GM21737 (cell line): Measurements from ENCODE around the gene CCDC187.

ENCODE experiments used
- ATAC-seq: cut with Tn5 transposase; IDR thresholded peaks from one replicate; pipeline ENCODE4 v1.9.1; 2021; ENCODE audit warnings: mild to moderate bottlenecking, moderate library complexity; ENCODE audit not compliant: unreplicated experiment

Gene CCDC187

DNA sequence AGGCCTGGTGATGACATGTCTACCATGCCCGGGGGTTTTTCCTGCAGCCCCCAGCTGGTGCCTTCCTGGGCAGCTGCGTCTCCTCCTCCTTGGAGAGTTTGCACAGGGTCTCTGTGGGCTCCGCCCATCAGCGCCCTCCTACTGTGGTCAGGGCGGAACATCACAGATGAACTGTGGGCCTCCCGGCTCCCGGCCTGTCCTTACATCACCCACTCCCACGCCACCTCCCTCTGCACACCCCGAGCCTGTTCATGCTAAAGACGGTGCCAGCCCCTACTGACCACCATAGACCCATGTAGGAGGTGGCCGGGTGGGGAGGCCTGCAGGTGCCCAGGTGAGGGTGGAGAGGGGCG, 36.0 kb upstream of the CCDC187 start:
- ATAC-seq, result no peak

DNA sequence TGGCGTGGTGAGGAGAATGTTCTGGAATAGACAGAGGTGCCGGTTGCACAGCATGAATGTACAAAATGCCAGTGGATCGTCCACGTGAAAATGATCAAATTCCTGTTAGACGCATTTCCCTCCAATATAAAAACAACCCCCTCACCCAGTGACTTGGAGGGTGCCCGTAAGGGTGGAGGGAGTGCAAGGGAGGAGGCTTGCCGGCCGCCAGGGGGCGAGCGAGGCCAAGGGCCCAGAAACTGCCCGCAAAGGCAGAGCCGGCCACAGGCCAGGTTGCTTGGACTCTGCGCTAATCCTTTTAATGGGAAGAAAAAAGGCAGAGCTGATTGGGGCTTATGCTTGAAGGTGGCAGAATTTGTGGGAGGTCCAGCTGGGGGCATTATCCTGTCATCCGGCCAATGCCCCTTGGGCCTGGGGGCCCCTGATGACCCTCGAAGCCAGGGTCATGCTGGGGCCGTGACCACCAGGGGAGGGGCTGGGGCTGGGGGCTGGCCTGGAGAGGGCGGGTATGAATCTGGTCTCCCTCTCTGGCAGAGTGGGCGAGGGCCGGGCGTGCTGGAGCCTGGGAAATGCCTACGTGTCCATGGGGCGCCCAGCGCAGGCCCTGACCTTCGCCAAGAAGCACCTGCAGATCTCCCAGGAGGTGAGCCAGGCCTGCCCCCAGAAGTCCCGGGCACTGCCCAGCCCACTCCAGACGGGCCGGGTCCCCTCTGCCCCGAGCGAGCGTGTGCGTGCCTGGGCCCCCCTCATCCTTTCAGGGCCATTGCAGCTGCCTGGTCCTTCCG, 35.5 kb upstream of the CCDC187 start:
- ATAC-seq, result no peak

DNA sequence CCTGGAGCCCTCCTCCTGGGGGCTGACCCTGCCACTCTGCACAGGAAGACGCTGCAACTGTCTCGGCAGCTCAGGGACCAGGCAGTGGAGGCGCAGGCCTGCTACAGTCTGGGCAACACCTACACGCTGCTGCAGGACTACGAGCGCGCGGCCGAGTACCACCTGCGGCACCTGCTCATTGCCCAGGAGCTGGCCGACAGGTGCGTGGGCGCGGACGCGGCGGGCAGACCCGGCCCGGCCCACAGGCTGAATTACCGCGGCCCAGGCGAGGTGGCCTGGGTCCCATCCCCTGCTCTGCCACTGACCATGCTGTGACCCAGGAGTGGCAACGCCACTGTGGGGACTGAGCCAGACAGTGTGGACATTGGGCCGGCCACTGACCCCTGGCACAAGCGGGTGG, 34.6 kb upstream of the CCDC187 start:
- ATAC-seq, result no peak

DNA sequence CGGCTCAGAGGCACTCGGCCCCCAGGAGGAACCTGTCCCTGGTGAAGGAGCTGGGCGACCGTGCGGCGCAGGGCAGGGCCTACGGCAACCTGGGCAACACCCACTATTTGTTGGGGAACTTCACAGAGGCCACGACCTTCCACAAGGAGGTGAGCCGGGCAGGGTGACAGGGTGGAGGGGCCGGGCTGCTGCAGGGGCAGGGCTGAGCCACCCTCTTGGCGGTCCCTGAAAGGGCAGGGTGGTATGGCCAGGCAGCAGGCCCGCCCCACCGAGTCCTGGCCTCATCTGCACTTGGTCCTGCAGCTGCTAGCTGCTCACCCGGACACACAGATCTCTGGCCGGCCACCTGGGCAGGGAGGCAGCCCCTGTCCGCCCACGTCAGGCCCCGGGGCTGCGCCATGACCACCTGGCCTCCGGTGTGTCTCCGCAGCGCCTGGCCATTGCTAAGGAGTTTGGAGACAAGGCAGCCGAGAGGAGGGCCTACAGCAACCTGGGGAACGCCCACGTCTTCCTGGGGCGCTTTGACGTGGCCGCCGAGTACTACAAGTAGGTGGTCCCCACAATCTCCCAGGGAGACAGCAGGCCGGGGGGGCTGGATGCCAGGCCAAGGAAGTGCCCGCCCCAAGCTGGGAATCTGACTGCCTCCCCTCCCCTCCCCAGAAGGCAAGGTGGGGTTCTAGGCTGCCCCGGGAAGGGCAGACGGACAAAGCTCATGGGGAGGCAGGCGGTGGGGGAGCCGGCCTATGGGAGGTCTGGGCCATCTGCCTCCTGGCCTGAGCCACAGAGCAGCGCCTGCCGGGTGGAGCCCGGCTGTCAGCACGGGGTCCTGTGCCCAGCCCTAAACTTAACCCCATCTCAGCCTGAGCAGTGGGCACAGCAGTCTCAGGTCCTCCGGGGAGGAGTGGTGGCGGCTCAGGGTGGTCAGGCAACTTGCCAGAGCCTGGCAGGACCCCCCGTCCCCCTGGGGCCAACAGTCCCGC, 33.8 kb upstream of the CCDC187 start:
- no peak for ATAC-seq

DNA sequence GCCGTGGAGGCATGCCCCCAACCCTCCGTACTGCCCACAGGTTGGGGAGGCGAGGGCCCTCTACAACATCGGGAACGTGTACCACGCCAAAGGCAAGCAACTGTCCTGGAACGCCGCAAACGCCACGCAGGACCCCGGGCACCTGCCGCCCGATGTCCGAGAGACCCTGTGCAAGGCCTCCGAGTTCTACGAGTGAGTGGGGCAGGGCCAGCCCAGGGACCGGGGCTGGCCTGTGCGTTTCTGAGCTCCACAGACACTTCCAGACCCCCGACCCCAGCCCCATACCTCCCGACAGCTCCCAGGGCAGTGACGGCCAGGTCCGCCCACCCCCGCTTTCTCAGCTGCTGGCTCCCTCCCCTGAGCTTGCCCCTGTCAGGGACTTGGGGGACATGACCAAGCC, 33.0 kb upstream of the CCDC187 start:
- no peak for ATAC-seq

DNA sequence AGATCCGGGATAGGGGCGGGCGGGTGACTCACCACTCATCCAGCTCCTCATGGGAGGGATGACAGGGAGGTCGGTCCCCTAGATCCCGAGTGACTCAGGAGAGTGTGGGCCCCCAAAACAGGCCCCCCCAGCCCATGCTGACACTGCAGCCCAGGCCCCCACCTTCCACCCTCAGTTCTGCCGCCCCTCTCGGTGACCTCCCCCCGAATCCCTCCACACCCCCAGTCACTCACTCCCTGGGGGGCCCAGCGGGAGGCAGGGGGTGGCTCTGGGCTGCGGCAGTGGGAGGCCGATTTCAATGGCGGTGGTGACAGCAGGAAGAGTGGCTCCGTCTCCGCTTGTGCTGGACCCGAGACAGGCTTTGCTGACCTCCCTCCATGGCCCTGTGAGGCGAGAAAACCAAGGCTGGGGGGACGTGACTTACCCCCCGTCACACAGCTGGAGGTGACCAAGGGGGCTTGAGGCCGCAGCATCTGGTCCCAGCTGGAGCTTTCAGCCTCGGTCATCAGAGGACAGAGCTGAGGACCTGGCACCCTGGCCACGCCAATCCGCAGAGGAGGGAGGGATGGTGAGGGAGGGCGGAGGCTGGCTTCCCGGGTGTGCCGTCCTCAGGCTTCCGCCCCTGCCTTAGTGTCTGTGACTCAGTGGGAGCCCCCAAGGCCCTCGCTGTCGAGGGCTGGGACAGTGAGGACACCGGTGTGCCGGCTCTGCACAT, 32.4 kb upstream of the CCDC187 start:
- no peak for ATAC-seq

DNA sequence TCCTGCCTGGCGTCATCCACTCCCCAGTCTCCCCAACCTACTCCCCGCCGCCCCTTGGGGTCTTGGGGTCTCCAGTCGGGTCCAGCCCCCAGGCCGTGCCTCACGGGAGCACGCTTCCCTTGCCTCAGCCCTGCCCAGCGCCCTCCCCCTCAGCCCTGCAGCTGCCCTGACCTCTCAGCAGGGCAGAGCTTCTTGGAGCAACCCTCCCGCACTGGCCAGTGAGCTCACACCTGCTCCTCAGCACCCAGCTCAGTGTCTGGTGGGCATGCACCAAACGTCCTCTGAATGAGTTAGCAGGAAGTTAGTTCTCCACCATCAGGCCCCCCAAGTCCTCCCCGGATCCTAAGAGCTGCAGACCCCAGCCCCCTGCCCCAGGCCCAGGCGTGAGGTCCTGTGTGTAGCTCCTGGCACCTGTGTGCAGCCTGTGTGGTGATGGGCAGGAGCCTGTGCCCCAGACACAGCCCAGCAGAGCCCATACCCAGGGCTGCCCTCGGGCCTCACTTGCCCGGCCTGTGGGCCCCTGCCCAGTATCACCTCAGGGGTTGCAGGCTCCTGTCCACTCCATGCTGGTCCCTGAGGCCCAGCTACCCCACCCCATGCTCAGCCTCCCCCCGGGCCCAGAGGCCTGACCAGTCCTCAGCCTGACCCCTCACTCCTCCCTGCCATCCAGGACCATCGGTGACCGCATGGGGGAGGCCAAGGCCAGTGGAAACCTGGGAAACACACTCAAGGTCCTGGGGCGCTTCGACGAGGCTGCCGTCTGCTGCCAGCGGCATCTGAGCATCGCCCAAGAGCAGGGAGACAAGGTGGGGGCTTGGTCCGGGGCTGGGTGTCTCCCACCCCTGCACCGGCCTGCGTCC, 31.6 kb upstream of the CCDC187 start:
- ATAC-seq, result no peak

DNA sequence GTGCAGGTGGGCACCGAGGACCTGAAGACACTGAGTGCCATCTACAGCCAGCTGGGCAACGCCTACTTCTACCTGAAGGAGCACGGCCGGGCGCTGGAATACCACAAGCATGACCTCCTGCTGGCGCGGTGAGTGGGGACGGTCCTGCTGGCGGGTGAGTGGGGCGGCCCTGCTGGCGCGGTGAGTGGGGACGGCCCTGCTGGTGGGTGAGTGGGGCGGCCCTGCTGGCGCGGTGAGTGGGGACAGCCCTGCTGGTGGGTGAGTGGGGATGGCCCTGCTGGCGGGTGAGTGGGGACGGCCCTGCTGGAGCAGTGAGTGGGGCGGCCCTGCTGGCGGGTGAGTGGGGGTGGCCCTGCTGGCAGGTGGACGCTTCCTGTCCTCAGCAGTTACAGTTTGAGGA, 30.6 kb upstream of the CCDC187 start:
- no peak for ATAC-seq

DNA sequence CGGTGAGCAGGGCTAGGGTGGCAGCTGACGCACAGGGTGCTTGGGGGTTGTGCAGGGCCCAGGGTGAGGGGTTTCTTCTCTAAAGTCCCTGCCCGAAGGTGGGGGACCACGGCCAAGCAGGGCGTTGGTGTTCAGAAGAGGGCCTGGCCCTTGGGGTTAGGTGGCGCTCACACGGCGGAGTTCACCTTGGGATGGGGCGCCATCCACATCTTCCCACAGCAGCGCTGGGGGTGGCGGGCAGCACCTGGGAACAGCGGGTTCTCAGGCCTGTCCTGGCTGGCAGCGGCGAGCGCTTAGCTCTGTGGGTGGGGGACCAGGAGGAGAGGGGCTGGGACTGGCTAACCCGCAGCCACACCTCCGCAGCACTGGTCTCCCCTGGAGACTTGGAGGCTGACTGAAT, 29.6 kb upstream of the CCDC187 start:
- ATAC-seq, result no peak

DNA sequence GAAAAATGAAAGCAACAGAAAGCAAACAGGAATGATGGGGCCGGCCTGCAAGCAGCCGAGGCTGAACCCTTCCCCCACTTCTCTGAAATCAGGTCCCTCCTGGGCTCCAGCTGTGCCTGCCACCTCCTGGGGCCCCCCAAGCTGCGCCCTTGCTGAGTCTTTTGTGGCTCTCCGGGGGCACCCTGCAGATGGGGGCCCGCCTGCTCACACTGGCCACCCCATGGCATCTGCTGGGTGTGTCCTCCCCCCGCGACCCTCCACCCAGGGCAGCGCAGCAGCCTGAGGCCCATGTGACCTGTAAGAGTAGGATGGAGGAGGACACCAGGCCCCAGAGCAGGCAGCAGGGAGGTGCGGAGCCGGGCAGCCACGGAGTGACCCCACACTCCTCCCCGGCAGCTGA, 29.2 kb upstream of the CCDC187 start:
- ATAC-seq, result no peak

DNA sequence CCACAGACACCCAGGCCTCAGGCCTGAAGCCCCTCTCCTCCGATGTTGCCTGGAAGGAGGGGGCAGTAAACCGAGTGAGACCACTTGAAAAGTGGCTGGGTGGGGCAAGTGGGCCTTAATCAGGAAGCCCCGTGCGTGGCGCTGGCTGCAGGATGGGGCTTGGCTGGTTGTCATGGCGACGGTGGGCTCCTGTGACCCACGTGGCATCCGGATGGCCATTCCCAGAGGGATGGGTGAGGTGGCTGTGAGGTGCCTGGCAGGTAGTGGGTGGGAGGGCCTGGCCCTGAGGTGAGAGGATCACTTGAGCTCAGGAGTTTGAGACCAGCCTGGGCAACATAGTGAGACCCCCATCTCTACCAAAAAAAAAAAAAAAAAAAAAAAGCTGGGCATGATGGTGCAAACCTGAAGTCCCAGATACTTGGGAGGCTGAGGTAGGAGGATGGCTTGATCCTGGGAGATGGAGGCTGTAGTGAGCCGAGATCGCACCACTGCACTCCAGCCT, 28.6 kb upstream of the CCDC187 start:
- no peak for ATAC-seq

DNA sequence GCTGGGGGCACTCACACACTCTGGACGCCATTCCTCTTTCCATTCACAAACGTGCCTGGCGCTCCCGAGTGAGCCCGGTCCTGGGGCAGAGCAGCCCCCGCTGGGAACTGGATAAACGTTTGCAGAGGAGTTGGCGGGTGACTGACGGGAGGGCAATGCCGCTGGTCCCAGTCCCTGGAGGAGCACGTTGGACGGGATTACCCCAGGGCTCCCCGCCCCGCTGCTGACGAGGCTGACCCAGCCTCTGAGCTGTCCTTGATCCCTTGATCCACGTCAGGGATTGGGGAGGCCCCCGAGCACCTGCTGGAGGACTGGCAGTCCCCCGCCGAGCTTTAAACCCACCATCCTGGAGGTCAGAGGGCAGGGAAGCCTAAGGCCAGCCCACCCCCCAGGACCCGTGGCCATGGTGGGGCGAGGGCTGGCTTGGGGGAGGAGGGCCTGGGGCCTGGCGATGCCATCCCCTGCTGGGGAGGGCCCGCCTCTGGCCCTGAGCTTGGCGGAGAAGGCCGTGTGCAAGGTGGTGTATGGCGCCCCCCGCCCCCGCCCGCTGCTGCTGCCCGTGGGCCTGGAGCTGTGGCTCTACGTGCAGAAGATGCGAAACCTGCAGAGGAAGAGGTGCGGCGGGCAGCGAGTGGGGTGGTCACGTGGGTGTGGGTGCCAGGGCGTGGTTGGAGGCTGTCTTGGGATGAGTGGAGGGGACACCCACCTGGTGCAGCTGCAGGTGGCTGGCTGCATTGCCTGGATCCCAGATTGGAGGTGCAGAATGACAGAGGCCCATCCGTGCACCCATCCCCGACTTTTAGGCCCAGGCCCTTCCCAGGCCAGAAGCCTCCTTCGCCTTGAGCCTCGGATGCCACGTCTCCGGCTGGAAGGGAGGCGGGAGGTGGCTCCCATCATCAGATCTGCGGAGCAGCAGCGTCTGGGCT, 27.9 kb upstream of the CCDC187 start:
- ATAC-seq, result no peak

DNA sequence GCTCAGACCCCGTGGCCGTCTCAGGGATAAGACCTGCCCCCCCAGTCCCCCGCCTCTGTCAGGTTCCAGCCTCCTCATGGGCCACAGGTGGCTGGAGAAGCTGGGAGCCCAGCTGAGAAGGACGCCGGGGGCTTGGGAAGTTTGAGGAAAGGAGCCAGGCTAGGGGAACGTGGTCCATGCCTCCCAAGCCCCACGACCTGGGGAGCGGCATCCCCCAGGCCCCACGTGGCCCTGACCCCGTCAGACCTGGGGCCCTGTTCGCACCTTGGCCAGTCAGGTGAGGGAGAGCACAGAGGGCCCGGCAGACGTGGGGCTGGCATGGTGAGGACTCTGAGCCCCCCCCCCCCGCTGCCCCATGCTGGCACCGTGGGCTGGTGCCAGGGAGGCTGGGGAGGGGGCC, 27.1 kb upstream of the CCDC187 start:
- ATAC-seq, result no peak

DNA sequence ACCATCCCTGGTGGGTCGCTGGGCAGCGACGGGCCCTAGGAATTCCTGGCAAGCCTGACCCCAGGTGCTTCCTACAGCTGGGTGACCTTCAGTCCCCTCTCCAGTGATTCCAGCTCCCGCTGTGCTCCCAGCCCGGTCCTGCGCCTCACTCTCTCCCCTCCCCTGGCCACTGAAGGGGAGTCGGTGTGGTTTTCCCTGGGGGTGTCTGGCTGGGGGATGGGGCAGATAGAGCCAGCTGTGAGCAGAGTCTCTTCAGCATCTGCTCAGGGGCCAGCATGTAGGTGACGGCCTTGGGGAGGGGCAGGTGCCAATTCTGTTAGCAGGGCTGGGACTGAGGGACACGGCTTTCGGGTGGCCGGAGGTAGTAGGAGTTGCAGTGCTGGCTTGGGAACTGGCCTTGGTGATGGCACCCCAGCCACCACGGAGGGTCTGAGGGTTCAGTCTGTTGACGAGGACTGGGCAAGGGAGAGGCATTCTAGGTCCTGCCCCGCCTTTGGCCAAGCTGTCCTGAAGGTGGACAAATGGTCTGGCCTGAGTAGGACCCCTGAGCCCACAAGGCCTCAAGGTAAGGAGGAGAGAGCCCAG, 26.6 kb upstream of the CCDC187 start:
- ATAC-seq, result no peak

DNA sequence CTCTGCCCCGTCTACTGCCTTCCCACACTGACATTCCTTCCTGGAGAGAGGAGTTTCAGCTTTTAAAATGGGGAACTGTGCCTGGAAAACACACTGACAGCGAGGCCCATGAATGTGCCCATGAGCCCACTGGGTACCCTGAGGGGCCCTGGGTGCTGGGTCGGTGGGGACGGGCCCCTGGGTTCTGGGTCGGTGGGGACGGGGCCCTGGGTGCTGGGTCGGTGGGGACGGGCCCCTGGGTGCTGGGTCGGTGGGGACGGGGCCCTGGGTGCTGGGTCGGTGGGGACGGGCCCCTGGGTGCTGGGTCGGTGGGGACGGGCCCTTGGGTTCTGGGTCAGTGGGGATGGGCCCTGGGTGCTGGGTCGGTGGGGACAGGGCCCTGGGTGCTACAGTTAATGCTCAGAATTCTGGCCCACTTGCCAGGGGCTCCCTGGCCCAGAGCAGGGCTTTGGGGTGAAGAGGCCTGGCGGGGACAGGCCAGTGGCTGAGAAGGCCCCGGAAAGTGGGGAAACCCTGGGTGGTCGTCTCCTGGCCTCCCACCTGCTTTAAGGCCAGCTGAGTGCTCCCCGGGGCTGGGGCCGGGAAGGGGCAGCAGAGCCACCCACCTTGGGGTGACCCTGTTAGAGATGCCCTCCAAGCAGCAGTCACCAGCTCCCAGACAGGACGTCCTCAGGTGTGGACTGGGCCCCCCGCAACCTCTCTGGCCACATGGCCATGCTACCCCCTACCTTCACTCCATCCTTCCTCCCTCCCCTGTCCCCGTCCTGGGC, 25.9 kb upstream of the CCDC187 start:
- no peak for ATAC-seq

DNA sequence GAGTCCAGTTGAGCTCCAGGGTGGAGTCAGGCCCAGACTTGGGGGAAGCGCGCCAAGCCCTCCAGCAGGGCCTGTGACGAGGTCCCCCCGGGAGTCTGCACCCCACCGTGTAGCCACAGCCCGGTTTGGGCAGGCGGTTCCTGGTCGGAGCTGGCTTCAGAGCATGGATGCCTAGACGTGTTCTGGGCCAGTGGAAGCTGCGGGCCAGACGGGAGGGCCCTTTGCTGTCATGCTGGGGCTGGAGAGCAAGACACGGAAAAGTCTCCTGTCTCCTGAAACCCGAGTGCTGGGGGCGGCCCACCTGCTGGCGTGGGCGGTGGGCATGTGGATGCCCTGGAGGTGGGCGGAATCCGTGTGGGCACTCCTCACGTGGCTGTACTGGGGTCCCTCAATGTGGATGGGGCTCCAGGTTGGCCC, 25.3 kb upstream of the CCDC187 start:
- ATAC-seq, result no peak

DNA sequence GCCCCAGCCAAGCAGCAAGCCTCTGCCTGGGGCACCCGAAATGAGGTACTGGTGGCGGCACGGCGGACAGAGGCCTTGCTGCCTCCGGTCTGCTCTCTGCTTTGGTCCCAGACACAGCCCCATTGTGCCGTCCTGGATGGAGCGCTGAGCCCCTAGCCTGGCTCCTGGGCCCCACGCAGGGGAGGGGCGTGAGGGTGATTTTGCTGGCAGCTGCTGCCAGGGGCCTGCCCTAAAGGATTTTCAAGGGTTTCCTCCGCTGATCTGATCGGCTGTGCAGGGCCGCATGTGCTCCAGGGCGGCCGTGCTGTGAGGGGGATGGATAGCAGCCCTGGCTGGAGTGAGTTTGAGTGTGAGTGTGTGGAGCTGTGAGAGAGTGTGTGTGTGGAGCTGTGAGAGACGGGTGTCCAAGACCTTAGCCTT, 24.7 kb upstream of the CCDC187 start:
- no peak for ATAC-seq

DNA sequence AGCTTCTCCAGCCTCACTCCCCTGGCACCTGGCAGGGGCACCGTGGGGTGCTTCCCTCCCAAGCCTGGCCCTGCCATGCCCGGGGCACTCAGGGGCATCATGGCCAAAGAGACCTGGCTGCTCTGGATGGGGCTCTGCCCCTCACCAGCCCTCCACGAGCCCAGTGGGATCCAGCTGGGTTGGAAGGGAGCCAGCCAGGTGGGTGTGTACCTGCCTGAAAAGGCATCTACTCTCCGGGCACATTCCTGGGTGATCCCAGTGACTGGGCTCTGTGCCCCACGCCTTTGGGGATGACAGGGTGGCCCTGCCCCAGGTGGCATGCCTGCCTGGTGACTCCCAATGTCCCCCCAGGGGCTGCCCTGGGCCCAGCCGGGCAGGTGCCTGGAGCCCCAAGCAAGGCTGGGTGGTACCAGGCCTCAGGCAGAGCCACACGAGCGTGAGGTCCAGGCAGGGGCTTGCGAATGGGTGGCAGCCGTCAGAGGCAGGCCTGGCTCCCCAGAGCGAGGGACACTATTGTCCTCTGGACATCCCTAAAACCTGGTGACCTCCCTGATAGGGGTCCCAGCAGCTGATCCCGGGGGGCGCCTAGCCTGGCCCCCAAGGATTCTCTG, 24.2 kb upstream of the CCDC187 start:
- ATAC-seq, result no peak
